Umbilical cord (tissue), 2 donors: ENCODE data around the gene STX8. TPM values are rescaled to one million over a fixed set of nuclear protein-coding genes. Genes with fewer than 3 reads are reported as not detected.

Experiments
- DNase-seq: peaks from one replicate; pipeline ENCODE4 v3.0.0-alpha.2; 2015; ENCODE audit warnings: low spot score
- total RNA-seq: library from RNA; depleted of rRNA; stranded (reverse); fragments of >200 nt; gene quantifications from one replicate; pipeline ENCODE4 v1.2.3, GENCODE V29; 2014; ENCODE audit warnings: low replicate concordance; ENCODE audit not compliant: insufficient read depth

Gene STX8
- total RNA-seq, 1 donor from 2014 or later: 75.8 TPM

GRCh38 chr17:9240659-9241370 lies 334.8 kb downstream of the STX8 start:
- DNase-seq: peak; percentile 74

GRCh38 chr17:9239793-9240658 lies 335.6 kb downstream of the STX8 start:
- peak; percentile 63 for DNase-seq

- peak; percentile 15 for DNase-seq
Observed at GRCh38 chr17:9239246-9239792, 336.3 kb downstream of the STX8 start.

GRCh38 chr17:9238340-9239245 lies 337.0 kb downstream of the STX8 start:
- DNase-seq: no peak

- no peak for DNase-seq
Observed at GRCh38 chr17:9237661-9238301, 337.8 kb downstream of the STX8 start.

- no peak for DNase-seq
Observed at GRCh38 chr17:9237053-9237410, 338.6 kb downstream of the STX8 start.

GRCh38 chr17:9236286-9237052 lies 339.2 kb downstream of the STX8 start:
- DNase-seq: no peak

- no peak for DNase-seq
Observed at GRCh38 chr17:9235346-9235745, 340.3 kb downstream of the STX8 start.

- DNase-seq: no peak
Observed at GRCh38 chr17:9234389-9234945, 341.2 kb downstream of the STX8 start.

GRCh38 chr17:9233761-9234160 lies 341.9 kb downstream of the STX8 start:
- DNase-seq: no peak

- no peak for DNase-seq
Observed at GRCh38 chr17:9233271-9233599, 342.4 kb downstream of the STX8 start.

GRCh38 chr17:9232591-9233270 lies 342.9 kb downstream of the STX8 start:
- peak; percentile 52 for DNase-seq

- no peak for DNase-seq
Observed at GRCh38 chr17:9232155-9232475, 343.5 kb downstream of the STX8 start.

GRCh38 chr17:9231449-9232154 lies 344.0 kb downstream of the STX8 start:
- DNase-seq: no peak

GRCh38 chr17:9230861-9231260 lies 344.8 kb downstream of the STX8 start:
- no peak for DNase-seq

- no peak for DNase-seq
Observed at GRCh38 chr17:9230346-9230745, 345.3 kb downstream of the STX8 start.

- DNase-seq: no peak
Observed at GRCh38 chr17:9229826-9230201, 345.8 kb downstream of the STX8 start.

GRCh38 chr17:9229160-9229825 lies 346.3 kb downstream of the STX8 start:
- DNase-seq: no peak
